ENCODE data around the gene SERP2. TPM values are rescaled to one million over a fixed set of nuclear protein-coding genes. Genes with fewer than 3 reads are reported as not detected.

The SERP2 gene
- total and polyA plus RNA-seq, 2 of the 8 experiments (the other 6 are each of a cell fraction or from before 2014, with no cell fraction given) = 2.0 to 2.3 TPM

- POLR2A ChIA-PET (ENCODE audit: partially characterized antibody) = interaction anchor here (1.2 to 10.8 kb wide), 3 partner anchors 14 to 123 kb away, joined by 4 to 125 read pairs (median 8); no protein-coding TSS in a partner anchor
- H3K27me3 ChIP-seq (replicated peaks in 1 of 4; ENCODE audit: control insufficient read depth in 3 of 4, extremely low read depth in 1 of 4, insufficient read depth in 3 of 4, low read length in 3 of 4) = no peaks in the 10 kb centered on the region
- H4K91ac ChIP-seq (replicated peaks; ENCODE audit: insufficient read length, low read length) = no peak overlapping the region
- 0 out of 2 replicates have a peak, but pooled peaks cover 2% of the 10 kb centered on the region for H3K23me2 ChIP-seq (ENCODE audit: low read depth, low read length)
- no peak overlapping the region for H3K18ac ChIP-seq (ENCODE audit: extremely low read depth, low read length)
- H3K14ac ChIP-seq (ENCODE audit: insufficient read length) = no peak overlapping the region
- no peak overlapping the region for H2BK15ac ChIP-seq (ENCODE audit: low read length)
- no peak overlapping the region for H2BK120ac ChIP-seq (replicated peaks; ENCODE audit: low read depth, low read length)
- FAIRE-seq (no peak), DNase-seq (ENCODE audit: low read depth in 1 of 2, low spot score in 2 of 2) (no peak)
- no peak overlapping the region for H3K4me2 ChIP-seq (ENCODE audit: insufficient read depth in 1 of 2, low read depth in 2 of 2, low read length in 2 of 2)
- no peak overlapping the region for H2BK12ac ChIP-seq (ENCODE audit: low read depth, low read length)
- no peak overlapping the region for H3K56ac ChIP-seq (replicated peaks; ENCODE audit: insufficient read length, low read depth, low read length)
- H3K9ac ChIP-seq (replicated peaks in 1 of 4; ENCODE audit: extremely low read depth in 1 of 4, low read depth in 3 of 4, low read length in 3 of 4) = no peak overlapping the region
- peaks cover 0 to 5% of the 10 kb centered on the region in 2 experiments for H4K20me1 ChIP-seq (replicated peaks in 1 of 2; ENCODE audit: control insufficient read depth in 1 of 2, insufficient read depth in 2 of 2, low read length in 2 of 2)
- no peak overlapping the region for H2BK20ac ChIP-seq (ENCODE audit: low read length)
- H3K27ac ChIP-seq (ENCODE audit: low read depth, low read length) = no peak overlapping the region
- peaks cover 0 to 7% of the 10 kb centered on the region in 2 experiments; a peak in 1 of 4 replicates for H3K79me2 ChIP-seq (ENCODE audit: control insufficient read depth in 1 of 2, insufficient read depth in 2 of 2, low read length in 2 of 2)
- no peak overlapping the region for H2AFZ ChIP-seq (ENCODE audit: low read length)
- H3K4ac ChIP-seq (replicated peaks; ENCODE audit: insufficient read length, low read depth, low read length) = no peak overlapping the region
- H2BK5ac ChIP-seq (ENCODE audit: low read depth, low read length) = no peak overlapping the region
- no peaks in the 10 kb centered on the region; a peak in 1 of 4 replicates for H3K9me3 ChIP-seq (ENCODE audit: insufficient read depth in 2 of 2, low read depth in 1 of 2, low read length in 1 of 2)
- H4K5ac ChIP-seq (ENCODE audit: insufficient read length, low read depth, low read length) = no peak overlapping the region
- H3K79me1 ChIP-seq (ENCODE audit: low read depth, low read length) = no peaks in the 10 kb centered on the region; the same call in 1 of the 2 replicates
- TF ChIP-seq NRF1 (IDR thresholded peaks at IDR 0.05; ENCODE audit: low read depth, low read length) (no peak), CHD2 (IDR thresholded peaks at IDR 0.05; ENCODE audit: low read length) (no peak), NANOG (IDR thresholded peaks at IDR 0.05; ENCODE audit: insufficient read depth, low read depth, low read length, poor library complexity, severe bottlenecking) (no peak), RNF2 (IDR thresholded peaks at IDR 0.05; ENCODE audit: borderline replicate concordance, low read depth, low read length, missing control alignments, poor library complexity, severe bottlenecking) (no peak), CREB1 (IDR thresholded peaks at IDR 0.05) (no peak)
- CTCF ChIA-PET (ENCODE audit: partially characterized antibody) = interaction anchor here (0.6 to 1.6 kb wide), 7 partner anchors 9 to 180 kb away, joined by 3 to 4 read pairs (median 3); no protein-coding TSS in a partner anchor
- WGBS, 2 experiments (ENCODE audit: extremely low coverage in 1 of 2, insufficient coverage in 1 of 2, insufficient read length in 1 of 2, insufficient replicate concordance in 2 of 2, low coverage in 1 of 2, low lambda C conversion rate in 2 of 2, missing lambda C conversion rate in 1 of 2) = 81% methylated on average over 2 of the region's 2 CpGs; no CpG with 5 or more reads in 1 of the 2 experiments
- no peak overlapping the region for H3K4me3 ChIP-seq (ENCODE audit: extremely low read depth in 1 of 4, insufficient read depth in 2 of 4, low read depth in 3 of 4, low read length in 4 of 4)
- peaks cover 0 to 4% (median 2%) of the 10 kb centered on the region in 4 experiments; a peak in 4 of 7 replicates for H3K4me1 ChIP-seq (replicated peaks in 1 of 4; ENCODE audit: control insufficient read depth in 3 of 4, insufficient read depth in 4 of 4, low read length in 3 of 4)
- no peak overlapping the region for H3K23ac ChIP-seq (ENCODE audit: insufficient read length)
- H4K8ac ChIP-seq (ENCODE audit: extremely low read depth, insufficient read depth, low read length) = no peak overlapping the region
- H3K36me3 ChIP-seq (ENCODE audit: control insufficient read depth in 2 of 4, insufficient read depth in 4 of 4, low read length in 3 of 4) = peaks cover 3 to 19% (median 12%) of the 10 kb centered on the region in 4 experiments
- no peak overlapping the region for H2AK5ac ChIP-seq (ENCODE audit: low read depth, low read length)
Observed at GRCh38 chr13:44429311-44429710, 55.7 kb downstream of the SERP2 start.
